ENCODE data around the gene SEC22A.

The SEC22A gene

GRCh38 chr3:123294296-123294938 is 92.7 kb downstream of the SEC22A start:
- Histone ChIP-seq H3K4me3 (ENCODE audit: low read depth, low read length, poor library complexity, severe bottlenecking) (no peak overlapping the region), H3K27me3 (ENCODE audit: insufficient read depth, low read length) (0 out of 2 replicates have a peak, but pooled peaks cover 3% of the 10 kb centered on the region), H3K9ac (ENCODE audit: low read length) (no peak overlapping the region), H3K4me2 (ENCODE audit: low read length) (no peak overlapping the region), H3K79me2 (ENCODE audit: insufficient read depth, low read length) (no peaks in the 10 kb centered on the region), H2AFZ (ENCODE audit: low read length) (no peak overlapping the region), H3F3A (ENCODE audit: insufficient read depth, low read length) (no peaks in the 10 kb centered on the region), H3K36me3 (ENCODE audit: insufficient read depth, low read length) (no peaks in the 10 kb centered on the region), H3K27ac (ENCODE audit: low read depth, low read length, poor library complexity, severe bottlenecking) (no peak overlapping the region), H3K9me3 (ENCODE audit: low read length) (no peaks in the 10 kb centered on the region), H4K20me1 (ENCODE audit: insufficient read depth, low read length) (no peaks in the 10 kb centered on the region), H3K4me1 (ENCODE audit: insufficient read depth, low read length, severe bottlenecking) (no peaks in the 10 kb centered on the region), H3K9me2 (ENCODE audit: low read depth, low read length) (no peaks in the 10 kb centered on the region)
- TF ChIP-seq CTCF (IDR thresholded peaks at IDR 0.05; ENCODE audit: low read length) (no peak), EZH2 (IDR thresholded peaks at IDR 0.05; ENCODE audit: borderline replicate concordance, low read length) (no peak)

DNA sequence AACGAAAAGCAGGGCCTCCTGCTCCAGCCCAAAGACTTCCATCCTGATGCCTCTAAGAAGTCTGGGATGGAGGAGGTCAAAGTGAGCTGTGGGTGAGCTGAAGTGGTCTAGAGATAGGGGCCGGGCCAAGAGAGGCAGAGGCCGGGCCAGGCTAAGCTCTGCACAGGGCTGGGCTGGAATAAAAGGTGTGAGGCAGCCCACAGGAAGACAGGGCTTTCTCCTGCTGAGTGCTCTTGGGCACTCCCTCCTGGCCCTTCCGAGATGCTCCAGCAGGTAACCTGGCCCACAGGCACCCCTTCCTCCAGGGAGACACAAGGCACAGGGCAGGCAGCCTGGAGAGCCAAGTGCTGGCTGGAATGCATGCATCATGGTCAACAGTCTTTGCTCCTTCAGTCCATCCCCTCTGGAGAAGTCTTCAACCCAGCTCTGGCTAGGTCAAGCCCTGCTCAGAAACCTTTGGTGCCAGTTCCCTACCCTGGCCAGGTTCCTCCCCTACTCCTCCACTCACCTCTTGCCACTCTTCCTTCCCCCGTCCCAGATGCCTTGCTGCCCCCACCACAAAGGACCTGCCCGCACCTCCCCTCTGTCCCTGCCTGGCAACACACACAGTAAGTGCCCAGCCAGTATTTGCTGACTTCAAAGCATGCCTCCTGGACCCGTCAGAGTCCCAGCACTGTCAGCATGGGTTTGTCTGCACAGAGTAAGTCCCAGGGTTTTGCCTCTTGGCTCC is 93.6 kb downstream of the SEC22A start:
- Histone ChIP-seq H3K4me2 (ENCODE audit: low read length) (no peak overlapping the region), H3K4me1 (ENCODE audit: insufficient read depth, low read length, severe bottlenecking) (no peaks in the 10 kb centered on the region), H3K9ac (ENCODE audit: low read length) (no peak overlapping the region), H3K4me3 (ENCODE audit: low read depth, low read length, poor library complexity, severe bottlenecking) (no peak overlapping the region), H4K20me1 (ENCODE audit: insufficient read depth, low read length) (no peaks in the 10 kb centered on the region), H3K9me2 (ENCODE audit: low read depth, low read length) (no peaks in the 10 kb centered on the region), H3K36me3 (ENCODE audit: insufficient read depth, low read length) (no peaks in the 10 kb centered on the region), H3F3A (ENCODE audit: insufficient read depth, low read length) (no peaks in the 10 kb centered on the region), H3K27me3 (ENCODE audit: insufficient read depth, low read length) (0 out of 2 replicates have a peak, but pooled peaks cover 3% of the 10 kb centered on the region), H3K27ac (ENCODE audit: low read depth, low read length, poor library complexity, severe bottlenecking) (no peak overlapping the region), H3K9me3 (ENCODE audit: low read length) (no peaks in the 10 kb centered on the region), H3K79me2 (ENCODE audit: insufficient read depth, low read length) (no peaks in the 10 kb centered on the region), H2AFZ (ENCODE audit: low read length) (no peak overlapping the region)
- TF ChIP-seq EZH2 (IDR thresholded peaks at IDR 0.05; ENCODE audit: borderline replicate concordance, low read length) = no peak
- no peak for TF ChIP-seq CTCF (IDR thresholded peaks at IDR 0.05; ENCODE audit: low read length)

GRCh38 chr3:123295901-123296250 is 94.1 kb downstream of the SEC22A start:
- no peaks in the 10 kb centered on the region for H3K36me3 ChIP-seq (ENCODE audit: insufficient read depth, low read length)
- no peak overlapping the region for H3K9ac ChIP-seq (ENCODE audit: low read length)
- 0 out of 2 replicates have a peak, but pooled peaks cover 3% of the 10 kb centered on the region for H3K27me3 ChIP-seq (ENCODE audit: insufficient read depth, low read length)
- no peaks in the 10 kb centered on the region for H3K4me1 ChIP-seq (ENCODE audit: insufficient read depth, low read length, severe bottlenecking)
- H4K20me1 ChIP-seq (ENCODE audit: insufficient read depth, low read length) = no peaks in the 10 kb centered on the region
- no peak overlapping the region for H3K4me3 ChIP-seq (ENCODE audit: low read depth, low read length, poor library complexity, severe bottlenecking)
- H3K9me2 ChIP-seq (ENCODE audit: low read depth, low read length) = no peaks in the 10 kb centered on the region
- H3K27ac ChIP-seq (ENCODE audit: low read depth, low read length, poor library complexity, severe bottlenecking) = no peak overlapping the region
- H3K79me2 ChIP-seq (ENCODE audit: insufficient read depth, low read length) = no peaks in the 10 kb centered on the region
- no peaks in the 10 kb centered on the region for H3K9me3 ChIP-seq (ENCODE audit: low read length)
- H3K4me2 ChIP-seq (ENCODE audit: low read length) = no peak overlapping the region
- H3F3A ChIP-seq (ENCODE audit: insufficient read depth, low read length) = no peaks in the 10 kb centered on the region
- TF ChIP-seq EZH2 (IDR thresholded peaks at IDR 0.05; ENCODE audit: borderline replicate concordance, low read length) (no peak), CTCF (IDR thresholded peaks at IDR 0.05; ENCODE audit: low read length) (no peak)
- H2AFZ ChIP-seq (ENCODE audit: low read length) = no peak overlapping the region
